NB4 (cell line): ENCODE results near the gene NNMT.

Source experiments
- DNase-seq: peaks from one replicate; pipeline ENCODE4 v3.0.0; 2010; ENCODE audit warnings: low read depth
- H3K4me3 ChIP-seq: one replicate; pipeline ENCODE4 v1.5.1; 2011; ENCODE audit warnings: mild to moderate bottlenecking, low read depth, low read length, moderate library complexity
- CTCF ChIP-seq: IDR thresholded peaks from one replicate; pipeline ENCODE4 v1.5.1; 2012; ENCODE audit warnings: low read depth, low read length
- MAX ChIP-seq: IDR thresholded peaks from 2 replicates; pipeline ENCODE4 v1.6.1; 2011; ENCODE audit warnings: low read depth, low read length
- MYC ChIP-seq: IDR thresholded peaks from 2 replicates; pipeline ENCODE4 v1.6.1; 2011; ENCODE audit warnings: low read depth, low read length
- POLR2A ChIP-seq: IDR thresholded peaks from 2 replicates; pipeline ENCODE4 v1.6.1; 2011; ENCODE audit warnings: mild to moderate bottlenecking; ENCODE audit not compliant: insufficient read length; ENCODE audit errors: extremely low read depth

Gene NNMT

GRCh38 chr11:114301927-114302326 lies 5.7 kb downstream of the NNMT start:
- no peak for DNase-seq
- TF ChIP-seq CTCF: no peak
- TF ChIP-seq POLR2A: no peak
- TF ChIP-seq MAX: no peak
- TF ChIP-seq MYC: no peak
- H3K4me3 ChIP-seq: no peak overlapping the region

GRCh38 chr11:114302663-114303062 lies 6.5 kb downstream of the NNMT start:
- no peak overlapping the region for H3K4me3 ChIP-seq
- TF ChIP-seq MAX (no peak), CTCF (no peak), POLR2A (no peak), MYC (no peak)
- no peak for DNase-seq

GRCh38 chr11:114304065-114304464 lies 7.9 kb downstream of the NNMT start:
- TF ChIP-seq POLR2A (no peak), CTCF (no peak), MAX (no peak), MYC (no peak)
- no peak for DNase-seq
- H3K4me3 ChIP-seq: no peak overlapping the region

- H3K4me3 ChIP-seq: no peak overlapping the region
- TF ChIP-seq MAX: no peak
- no peak for TF ChIP-seq POLR2A
- no peak for TF ChIP-seq MYC
- no peak for TF ChIP-seq CTCF
- no peak for DNase-seq
These were observed 8.8 kb downstream of the NNMT start for GRCh38 chr11:114304969-114305368.

GRCh38 chr11:114307524-114308203 lies 11.5 kb downstream of the NNMT start:
- DNase-seq: peak; percentile 7
- H3K4me3 ChIP-seq: no peak overlapping the region
- TF ChIP-seq POLR2A (no peak), MAX (peak; percentile 21; the same call in 1 of the 2 replicates)

- TF ChIP-seq POLR2A (no peak), CTCF (no peak), MYC (no peak), MAX (no peak)
- no peak overlapping the region for H3K4me3 ChIP-seq
- DNase-seq: peak; percentile 17
These were observed 12.5 kb downstream of the NNMT start for GRCh38 chr11:114308689-114309089.
